SKM-1 (cell line): Measurements from ENCODE around the gene PSEN2.
"Not testable (repeated sequence)": the region's sequence is repeated elsewhere in the genome, so short reads cannot be mapped to it uniquely, and the experiment has no call there.

Source experiments
- DNase-seq: peaks from one replicate; lab custom pipeline; 2025; ENCODE audit not compliant: unreplicated experiment; lab: John Stamatoyannopoulos, UW

PSEN2 gene

GRCh38 chr1:226870401-226871279, at the start of gene PSEN2:
Gene PSEN2 (plus strand): TSS chr1:226870616. CDS start chr1:226881908, 11,292 bp downstream.
- DNase-seq: peak; percentile 61

DNA sequence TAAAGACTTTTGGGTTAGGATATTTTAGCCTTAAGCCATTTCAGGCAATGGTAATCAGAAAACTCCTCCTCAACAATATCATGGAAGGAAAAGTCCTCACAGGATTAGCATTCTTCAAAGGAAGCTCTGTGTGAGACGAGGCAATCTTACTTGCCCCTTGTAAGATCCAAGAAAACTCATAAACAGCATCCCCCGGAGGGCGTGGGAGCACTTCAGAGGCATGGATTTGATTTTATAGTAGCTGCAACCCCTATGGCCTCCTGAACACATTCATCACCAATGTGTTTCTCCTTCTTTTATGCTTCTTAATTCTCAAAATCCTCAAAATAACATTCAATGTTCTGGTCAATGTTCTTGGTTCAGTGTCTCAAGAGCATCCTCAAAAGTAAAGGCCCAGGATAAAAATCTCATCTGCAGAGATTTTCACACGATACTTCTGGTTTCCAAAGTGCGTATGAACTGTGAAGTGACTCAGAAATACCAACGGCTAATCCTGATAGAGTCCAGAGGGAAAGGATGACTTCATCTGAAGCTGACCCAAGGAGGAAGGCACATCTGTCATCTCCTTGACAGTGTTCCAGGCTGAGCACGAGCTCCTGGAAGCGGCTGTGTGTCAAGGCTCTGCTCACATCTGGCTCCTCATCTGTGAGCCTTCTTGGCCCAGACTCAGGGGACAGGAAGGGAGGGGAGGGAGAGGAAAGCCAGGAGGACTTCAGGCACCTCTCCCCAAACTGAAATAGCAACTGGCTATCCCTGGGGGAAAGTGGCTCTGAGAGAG, 49.3 kb upstream of the PSEN2 start:
- DNase-seq: no peak

GRCh38 chr1:226821719-226822085, 48.7 kb upstream of the PSEN2 start:
- no peak for DNase-seq

DNA sequence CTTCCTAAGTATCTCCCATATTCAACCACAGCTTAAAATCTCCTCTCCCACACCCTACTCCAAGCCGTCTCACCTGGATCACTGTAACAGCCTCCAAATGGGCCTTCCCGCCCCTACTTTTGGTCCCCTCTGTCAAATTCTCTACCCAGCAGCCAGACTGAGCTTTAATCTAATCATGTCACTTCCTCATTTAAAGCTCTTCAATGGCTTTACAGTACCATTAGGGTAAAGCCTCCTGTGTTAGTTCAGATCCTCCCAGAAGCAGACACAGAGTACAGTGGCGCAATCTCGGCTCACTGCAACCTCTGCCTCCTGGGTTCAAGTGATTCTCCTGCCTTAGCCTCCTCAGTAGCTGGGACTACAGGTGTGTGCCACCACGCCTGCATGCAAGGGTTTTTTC, 46.8 kb upstream of the PSEN2 start:
- DNase-seq: peak; percentile 86

DNA sequence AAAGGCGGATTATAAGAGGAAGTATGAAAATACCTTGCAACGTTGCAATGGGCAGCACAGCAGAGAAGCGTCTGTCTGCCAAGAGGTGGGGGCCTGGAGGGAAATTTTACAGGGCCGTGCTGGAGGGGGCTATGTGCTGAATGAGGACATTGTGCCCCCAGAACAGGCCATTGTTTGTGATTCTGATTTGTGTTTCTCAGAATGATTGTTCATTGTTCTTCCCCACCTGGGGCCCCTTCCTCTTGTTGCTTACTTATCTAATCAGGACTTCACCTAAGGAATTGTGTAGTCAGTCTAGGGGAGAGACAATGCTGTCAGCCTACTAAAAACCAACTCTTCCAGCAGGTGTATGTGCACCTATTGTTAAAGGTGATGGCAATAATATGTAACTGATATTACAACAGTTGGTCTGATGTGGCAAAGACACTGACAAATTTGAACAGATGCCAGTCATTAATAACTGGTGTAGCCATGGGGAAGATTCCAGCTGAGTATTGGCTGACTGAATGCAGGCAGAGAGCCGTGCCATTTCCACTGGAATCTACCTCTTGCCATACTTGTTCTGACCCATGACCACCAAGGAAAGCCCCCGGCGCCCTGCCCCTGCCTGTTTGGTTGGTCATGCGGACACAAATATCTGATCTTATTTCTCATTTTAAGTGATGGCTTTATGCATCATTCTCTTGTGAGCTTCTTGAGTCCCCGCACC, 45.2 kb upstream of the PSEN2 start:
- DNase-seq: no peak

DNA sequence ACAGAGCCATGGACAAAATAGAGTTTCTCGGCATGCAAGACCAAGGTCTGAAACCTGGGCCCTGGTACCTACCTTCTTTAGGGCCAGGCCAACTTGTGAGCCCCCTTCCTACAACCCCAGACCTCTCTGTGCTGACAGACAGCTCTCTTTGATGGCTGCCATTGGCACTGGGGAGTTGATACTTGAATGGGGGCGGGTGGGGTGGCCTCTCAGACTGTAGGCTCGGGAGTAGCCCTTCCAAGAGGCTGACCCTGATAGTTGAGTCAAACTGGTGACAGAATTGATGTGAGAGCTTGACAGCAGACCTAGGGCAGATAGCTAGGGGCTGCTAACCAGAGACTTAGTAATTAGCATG, 44.7 kb upstream of the PSEN2 start:
- no peak for DNase-seq

GRCh38 chr1:226826479-226827261, 43.7 kb upstream of the PSEN2 start:
- DNase-seq: no peak

- peak; percentile 66 for DNase-seq
Observed at GRCh38 chr1:226827458-226827857, 43.0 kb upstream of the PSEN2 start.

DNA sequence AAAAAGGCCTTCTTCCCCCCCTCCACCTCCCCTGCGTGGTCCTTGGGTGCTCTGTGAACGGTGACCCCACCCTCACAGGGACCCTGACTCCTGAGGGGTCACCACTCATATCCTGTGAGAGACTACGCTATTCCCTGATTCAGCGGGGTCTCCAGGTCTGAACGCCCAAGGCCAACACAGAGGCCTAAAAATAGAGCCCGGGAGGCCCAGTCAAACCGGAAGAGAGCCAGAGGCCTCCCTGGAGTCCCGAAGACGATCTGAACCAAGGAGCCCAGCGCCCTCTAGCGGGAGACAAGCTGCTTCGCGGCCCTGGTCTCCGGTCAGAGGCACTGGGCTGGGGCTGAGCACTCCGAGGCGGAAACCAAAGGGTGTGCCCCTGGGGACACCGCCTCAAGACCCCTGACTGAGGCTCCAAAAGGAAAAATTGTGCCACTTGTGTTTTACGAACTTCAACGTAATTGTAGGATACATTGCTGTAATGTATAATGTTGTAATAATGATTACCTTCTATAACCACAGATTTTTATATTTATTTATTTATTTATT, 42.4 kb upstream of the PSEN2 start:
- peak; percentile 97 for DNase-seq

DNA sequence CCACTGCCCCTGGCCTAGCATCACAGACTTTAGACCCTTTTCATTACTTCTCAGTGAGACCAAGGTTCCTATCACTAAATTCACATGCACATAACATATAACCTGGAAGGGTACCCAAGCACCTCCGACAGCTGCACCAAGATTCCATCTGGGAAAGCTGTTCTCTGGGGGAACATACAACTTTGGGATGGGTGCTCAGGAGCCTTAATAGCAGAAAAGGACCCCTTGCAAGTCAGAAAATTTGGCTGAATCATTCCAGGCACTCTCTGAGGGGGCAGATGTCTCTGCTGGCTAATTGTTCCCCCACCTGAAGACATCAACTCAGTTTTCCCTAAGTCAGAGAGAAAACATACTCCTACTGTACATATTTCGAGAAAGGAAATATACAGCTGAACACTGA, 41.3 kb upstream of the PSEN2 start:
- no peak for DNase-seq

GRCh38 chr1:226831953-226832352, 38.5 kb upstream of the PSEN2 start:
- DNase-seq: no peak

DNA sequence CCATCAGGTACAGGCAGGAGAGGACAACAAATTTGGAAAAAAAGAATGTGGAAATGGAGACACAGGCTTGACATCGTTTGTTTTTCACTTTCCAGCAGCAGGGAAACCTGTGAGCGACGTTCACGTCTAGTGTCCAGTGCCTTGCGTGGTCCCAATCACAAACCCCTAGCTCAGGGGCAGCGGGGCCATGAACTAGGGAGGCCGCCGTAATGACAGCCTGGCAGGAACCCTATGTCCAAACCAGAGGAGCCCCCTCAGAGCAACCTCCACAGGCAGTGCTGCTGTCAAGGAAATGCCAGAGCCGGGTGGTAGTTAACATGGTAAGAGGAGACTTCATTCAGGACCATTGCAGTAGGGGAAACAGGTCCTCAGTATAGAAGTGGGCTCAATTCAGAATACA, 37.8 kb upstream of the PSEN2 start:
- no peak for DNase-seq

DNA sequence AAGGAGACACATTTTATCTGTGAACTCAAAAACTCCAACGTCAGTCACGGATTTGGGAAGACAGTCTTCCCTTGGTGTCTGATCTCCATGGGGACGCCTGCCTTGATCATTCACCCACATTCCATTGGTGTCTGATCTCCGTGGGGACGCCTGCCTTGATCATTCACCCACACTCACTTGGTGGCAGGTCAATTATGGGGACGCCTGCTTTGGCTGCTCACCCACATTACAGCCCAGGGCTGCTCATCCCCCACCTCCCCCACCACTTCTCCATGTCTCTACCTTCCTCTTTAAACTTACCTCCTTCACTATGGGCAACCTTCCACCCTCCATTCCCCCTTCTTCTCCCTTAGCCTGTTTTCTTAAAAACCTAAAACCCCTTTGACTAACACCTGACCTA, 36.2 kb upstream of the PSEN2 start:
- not testable (repeated sequence) for DNase-seq

DNA sequence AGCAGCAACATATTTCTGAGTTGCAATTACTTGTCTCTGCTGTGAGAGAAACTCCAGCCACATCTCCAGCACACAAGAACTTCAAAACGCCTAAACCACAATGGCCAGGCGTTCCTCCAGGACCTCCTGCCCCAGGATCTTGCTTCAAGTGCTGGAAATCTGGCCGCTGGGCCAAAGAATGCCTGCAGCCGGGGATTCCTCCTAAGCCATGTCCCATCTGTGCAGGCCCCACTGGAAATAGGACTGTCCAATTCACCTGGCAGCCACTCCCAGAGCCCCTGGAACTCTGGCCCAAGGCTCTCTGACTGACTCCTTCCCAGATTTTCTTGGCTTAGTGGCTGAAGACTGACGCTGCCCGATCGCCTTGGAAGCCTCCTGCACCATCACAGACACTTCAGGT, 35.0 kb upstream of the PSEN2 start:
- DNase-seq: not testable (repeated sequence)

DNA sequence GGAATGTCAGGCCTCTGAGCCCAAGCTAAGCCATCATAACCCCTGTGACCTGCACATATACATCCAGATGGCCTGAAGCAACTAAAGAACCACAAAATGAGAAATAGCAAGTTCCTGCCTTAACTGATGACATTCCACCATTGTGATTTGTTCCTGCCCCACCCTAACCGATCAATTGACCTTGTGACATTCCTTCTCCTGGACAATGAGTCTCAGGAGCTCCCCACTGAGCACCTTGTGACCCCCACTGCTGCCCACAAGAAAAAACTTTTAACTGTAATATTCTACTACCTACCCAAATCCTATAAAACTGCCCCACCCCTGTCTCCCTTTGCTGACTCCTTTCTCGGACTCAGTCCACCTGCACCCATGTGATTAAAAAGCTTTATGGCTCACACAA, 32.5 kb upstream of the PSEN2 start:
- not testable (repeated sequence) for DNase-seq

DNA sequence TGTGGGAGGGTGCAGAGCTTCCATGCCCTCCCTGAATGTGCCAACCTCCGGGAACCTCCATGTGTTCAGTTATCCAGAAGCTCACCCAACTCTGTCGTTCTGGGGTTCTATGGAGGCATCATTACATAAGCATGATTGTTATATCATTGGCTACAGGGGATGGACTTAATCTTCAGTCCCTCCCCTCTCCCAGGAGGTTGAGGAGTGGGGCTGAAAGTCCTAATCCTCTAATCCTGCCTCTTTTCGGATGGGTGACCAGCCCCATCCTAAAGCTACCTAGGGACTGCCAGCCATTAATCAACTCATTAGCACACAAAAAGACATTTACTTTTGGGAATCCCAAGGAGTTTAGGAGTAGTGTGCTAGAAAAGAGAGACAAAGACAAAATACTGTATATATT, 32.0 kb upstream of the PSEN2 start:
- DNase-seq: no peak

DNA sequence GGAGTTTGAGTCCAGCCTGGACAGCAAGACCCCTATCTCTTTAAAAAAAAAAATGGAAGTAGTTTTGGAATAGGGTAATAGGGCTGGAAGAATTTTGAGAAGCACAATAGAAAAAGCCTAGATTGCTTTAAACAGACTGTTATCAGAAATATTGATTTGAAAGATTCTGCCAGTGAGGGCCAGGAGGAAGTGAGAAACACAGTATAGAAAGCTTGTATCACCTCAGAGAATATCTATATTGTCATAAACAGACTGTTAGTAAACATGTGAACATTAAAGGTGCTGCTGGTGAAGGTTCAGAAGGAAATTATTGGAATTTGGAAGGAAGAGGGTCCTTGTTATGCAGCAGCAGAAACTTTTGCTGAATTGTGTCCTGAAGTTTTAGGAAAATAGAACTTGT, 24.8 kb upstream of the PSEN2 start:
- DNase-seq: no peak

DNA sequence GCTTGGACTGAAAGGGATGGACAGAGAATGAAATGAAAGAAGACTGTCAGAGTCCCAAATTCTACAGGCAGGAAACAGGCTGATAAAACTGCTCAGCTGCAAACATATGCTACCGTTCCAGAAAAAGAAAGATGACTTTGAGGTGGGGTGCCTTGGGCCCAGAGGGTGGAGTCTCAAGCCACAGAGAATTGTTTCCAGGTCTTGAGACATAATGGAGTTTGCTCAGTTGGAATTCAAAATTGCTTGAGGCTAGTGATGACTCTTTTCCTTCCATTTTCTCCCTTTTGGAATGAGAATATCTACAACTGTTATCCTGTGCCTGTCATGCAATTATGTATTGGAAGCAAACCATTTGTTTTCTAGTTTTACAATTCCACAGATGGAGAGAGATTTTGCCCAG, 23.6 kb upstream of the PSEN2 start:
- no peak for DNase-seq

- DNase-seq: not testable (repeated sequence)
Observed at GRCh38 chr1:226854548-226854947, 15.9 kb upstream of the PSEN2 start.

DNA sequence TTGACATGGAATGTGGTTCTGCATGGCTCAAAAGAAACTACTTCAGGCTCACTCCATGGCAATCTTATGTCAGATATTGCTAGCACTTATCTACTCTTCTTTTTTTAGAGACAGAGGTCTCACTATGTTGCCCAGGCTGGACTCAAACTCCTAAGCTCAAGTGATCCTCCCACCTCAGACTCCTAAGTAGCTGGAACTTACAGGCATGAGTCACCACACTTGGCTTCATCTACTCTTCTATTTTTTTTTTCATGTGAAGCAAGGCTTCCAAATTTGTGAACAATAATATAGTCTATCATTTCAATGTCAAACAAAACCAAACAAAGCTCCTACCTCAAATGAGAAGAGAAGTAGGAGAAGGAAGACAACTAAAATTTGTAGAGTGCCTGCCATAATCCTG, 7.5 kb upstream of the PSEN2 start:
- DNase-seq: no peak

- DNase-seq: no peak
Observed at GRCh38 chr1:226863446-226863845, 7.0 kb upstream of the PSEN2 start.
